HepG2 (cell line): Measurements from ENCODE around the gene NFS1. TPM values are rescaled to one million over a fixed set of nuclear protein-coding genes. Genes with fewer than 3 reads are reported as not detected.
A peak's percentile ranks its signal among the peaks of the same experiment; 100 is the strongest.

Experiments used
- CENPT ChIP-seq: sonication (generic); formaldehyde crosslinking; IDR thresholded peaks from 2 replicates; pipeline ENCODE4 v1.8.0; 2022; ENCODE audit warnings: low read depth, mild to moderate bottlenecking, moderate library complexity, missing genetic modification reagents
- FOXC1 ChIP-seq: sonication (generic); formaldehyde crosslinking; IDR thresholded peaks from 2 replicates; pipeline ENCODE4 v1.8.0; 2022; ENCODE audit warnings: mild to moderate bottlenecking, missing genetic modification reagents, borderline replicate concordance
- GPBP1L1 ChIP-seq: sonication (generic); formaldehyde crosslinking; IDR thresholded peaks from 2 replicates; pipeline ENCODE4 v1.5.0; 2020; ENCODE audit warnings: mild to moderate bottlenecking, missing genetic modification reagents
- IKZF5 ChIP-seq: IDR thresholded peaks from 2 replicates; pipeline ENCODE4 v1.6.1; 2018; ENCODE audit warnings: missing genetic modification reagents, mild to moderate bottlenecking, missing compliant biosample characterization
- MLLT10 ChIP-seq: sonication (generic); formaldehyde crosslinking; IDR thresholded peaks from 2 replicates; pipeline ENCODE4 v1.4.0; 2020; ENCODE audit warnings: missing genetic modification reagents
- NR0B2 ChIP-seq: sonication (generic); formaldehyde crosslinking; IDR thresholded peaks from 2 replicates; pipeline ENCODE4 v1.4.0; 2020; ENCODE audit warnings: mild to moderate bottlenecking, missing genetic modification reagents
- REXO4 ChIP-seq: sonication (generic); formaldehyde crosslinking; IDR thresholded peaks from 2 replicates; pipeline ENCODE4 v1.8.0; 2022; ENCODE audit warnings: missing genetic modification reagents, mild to moderate bottlenecking, borderline replicate concordance
- TCF7 ChIP-seq: sonication (generic); IDR thresholded peaks from 2 replicates; pipeline ENCODE4 v1.6.1; 2016; ENCODE audit warnings: antibody characterized with exemption, low read depth
- TFAP4 ChIP-seq: sonication (generic); IDR thresholded peaks from 2 replicates; pipeline ENCODE4 v1.6.1; 2016; ENCODE audit warnings: low read depth, borderline replicate concordance
- ZHX2 ChIP-seq, 2 experiments: sonication (generic) in 1 of 2; formaldehyde crosslinking in 1 of 2; IDR thresholded peaks; 2 replicates each; pipeline versions ENCODE4 v1.6.1 to v1.9.0; 2014 to 2022; ENCODE audit warnings: antibody characterized with exemption in 1 of 2, borderline replicate concordance in 1 of 2, inconsistent platforms in 1 of 2, low read depth in 1 of 2, missing genetic modification reagents in 1 of 2
- ZNF451 ChIP-seq: sonication (generic); formaldehyde crosslinking; IDR thresholded peaks from 2 replicates; pipeline ENCODE4 v1.5.0; 2020; ENCODE audit warnings: mild to moderate bottlenecking, missing genetic modification reagents
- ZNF639 ChIP-seq: conservative IDR thresholded peaks from 2 replicates; pipeline ENCODE4 v1.6.1; 2018; ENCODE audit warnings: missing genetic modification reagents
- ZNF747 ChIP-seq: sonication (generic); formaldehyde crosslinking; IDR thresholded peaks from 2 replicates; pipeline ENCODE4 v1.8.1; 2023; ENCODE audit warnings: missing genetic modification reagents, mild to moderate bottlenecking, borderline replicate concordance
- ZNF766 ChIP-seq: sonication (generic); formaldehyde crosslinking; IDR thresholded peaks from 2 replicates; pipeline ENCODE4 v1.5.0; 2020; ENCODE audit warnings: missing genetic modification reagents, borderline replicate concordance
- ZNF839 ChIP-seq: sonication (generic); formaldehyde crosslinking; IDR thresholded peaks from 2 replicates; pipeline ENCODE4 v1.4.0; 2020; ENCODE audit warnings: missing genetic modification reagents, mild to moderate bottlenecking, borderline replicate concordance
- polyA plus RNA-seq, 8 experiments: library from polyadenylated mRNA; depleted of rRNA in 3 of 8; stranded (reverse) in 7 of 8; unstranded in 1 of 8; fragments of >200 nt; fragmentation: Illumina TruSeq in 4 of 8; extraction: Trizol in 4 of 8; gene quantifications; 2 replicates each; pipeline versions ENCODE4 v1.2.1 to v1.2.3, GENCODE V29; 2011 to 2016; ENCODE audit warnings: low read depth in 4 of 8, missing spikeins in 1 of 8, mixed read lengths in 1 of 8; ENCODE audit not compliant: insufficient read depth in 1 of 8
- total RNA-seq, 5 experiments: library from RNA; depleted of rRNA; stranded (reverse); fragments of >200 nt; fragmentation: Illumina TruSeq; extraction: Trizol; gene quantifications; 2 replicates each; pipeline ENCODE4 v1.2.3, GENCODE V29; 2016; ENCODE audit warnings: low read depth in 1 of 5

NFS1 gene
- total and polyA plus RNA-seq, 2 of the 13 experiments (the other 11 are each of a cell fraction or from before 2014, with no cell fraction given) = 65.9 to 88.1 TPM

GRCh38 chr20:35619196-35620095 lies 79.7 kb downstream of the NFS1 start (continued):
- 0 out of 2 replicates have a peak, but pooled peaks have one; percentile 83 for TF ChIP-seq TFAP4
- 0 out of 2 replicates have a peak, but pooled peaks have one; percentile 15 for TF ChIP-seq REXO4 (CRISPR knock-in tag)
- TF ChIP-seq FOXC1 (CRISPR knock-in tag) = peak; percentile 98
- TF ChIP-seq NR0B2 (CRISPR knock-in tag) = peak; percentile 99
- 0 out of 2 replicates have a peak, but pooled peaks have one; percentile 50 for TF ChIP-seq ZHX2 (IDR thresholded peaks at IDR 0.05; ENCODE audit: low read depth)
- TF ChIP-seq ZHX2 (CRISPR knock-in tag; IDR thresholded peaks at IDR 0.05; ENCODE audit: borderline replicate concordance) = peak; percentile 49; the same call in 1 of the 2 replicates
- peak; percentile 68; the same call in 1 of the 2 replicates for TF ChIP-seq ZNF747
- TF ChIP-seq ZNF839 = no peak; the same call in 1 of the 2 replicates
- no peak for TF ChIP-seq TCF7
- TF ChIP-seq ZNF451 (CRISPR knock-in tag) = peak; percentile 96
- no peak for TF ChIP-seq MLLT10 (CRISPR knock-in tag)
- TF ChIP-seq IKZF5 = peak; percentile 97
- TF ChIP-seq ZNF639 = peak; percentile 24; the same call in 1 of the 2 replicates
- TF ChIP-seq GPBP1L1 = no peak
- TF ChIP-seq ZNF766 (CRISPR knock-in tag) = peak; percentile 73; the same call in 1 of the 2 replicates
- TF ChIP-seq CENPT (CRISPR knock-in tag) = peak; percentile 63; the same call in 1 of the 2 replicates
